CD14-positive monocyte (primary cell): ENCODE data around the gene DLGAP4. TPM values are rescaled to one million over a fixed set of nuclear protein-coding genes. Genes with fewer than 3 reads are reported as not detected.

Source experiments
- DNase-seq, 3 donors: peaks; one replicate each; pipeline ENCODE4 v3.0.0-alpha.2; 2011 to 2022
- H2AFZ ChIP-seq: 2 replicates; pipeline ENCODE4 v1.6.0; 2012; ENCODE audit warnings: mild to moderate bottlenecking, low read depth, low read length, inconsistent platforms; ENCODE audit not compliant: insufficient read depth, poor library complexity, severe bottlenecking
- H3K27ac ChIP-seq, 2 donors: 1 replicate in 1 of 2; 2 replicates in 1 of 2; pipeline ENCODE4 v1.5.1; 2012 to 2013; ENCODE audit warnings: low read length in 2 of 2, control low read depth in 1 of 2, inconsistent platforms in 1 of 2, low read depth in 1 of 2, mild to moderate bottlenecking in 1 of 2
- H3K27me3 ChIP-seq, 2 donors: one replicate each; pipeline versions ENCODE4 v1.6.0 to v1.6.1; 2011 to 2013; ENCODE audit warnings: low read length in 2 of 2; ENCODE audit not compliant: control insufficient read depth in 2 of 2, insufficient read depth in 2 of 2
- H3K36me3 ChIP-seq, 2 donors: replicated peaks in 1 of 2; 1 replicate in 1 of 2; 2 replicates in 1 of 2; pipeline versions ENCODE4 v1.5.1 to v1.6.1; 2012 to 2013; ENCODE audit warnings: low read length in 2 of 2, control low read depth in 1 of 2, inconsistent platforms in 1 of 2, mild to moderate bottlenecking in 1 of 2; ENCODE audit not compliant: insufficient read depth in 2 of 2, control insufficient read depth in 1 of 2
- H3K4me1 ChIP-seq, 2 donors: 1 replicate in 1 of 2; 2 replicates in 1 of 2; pipeline versions ENCODE4 v1.5.1 to v1.6.1; 2012 to 2013; ENCODE audit warnings: low read length in 2 of 2, control low read depth in 1 of 2, inconsistent platforms in 1 of 2, mild to moderate bottlenecking in 1 of 2, moderate library complexity in 1 of 2; ENCODE audit not compliant: insufficient read depth in 2 of 2, control insufficient read depth in 1 of 2
- H3K4me2 ChIP-seq: replicated peaks from 2 replicates; pipeline ENCODE3; 2012; ENCODE audit warnings: low read length, moderate library complexity, mild to moderate bottlenecking; ENCODE audit not compliant: poor library complexity, severe bottlenecking; ENCODE audit errors: extremely low read depth
- H3K4me3 ChIP-seq, 3 experiments: fragments of 200-600 bp in 1 of 3; sonication (generic) in 1 of 3; replicated peaks in 1 of 3; 1 replicate in 2 of 3; 2 replicates in 1 of 3; pipeline ENCODE4 v1.5.1; 2011 to 2013; ENCODE audit warnings: low read length in 3 of 3, mild to moderate bottlenecking in 3 of 3, control low read depth in 2 of 3, low read depth in 2 of 3, inconsistent platforms in 1 of 3, moderate library complexity in 1 of 3
- H3K79me2 ChIP-seq: 2 replicates; pipeline ENCODE4 v1.6.0; 2012; ENCODE audit warnings: mild to moderate bottlenecking, control low read depth, inconsistent platforms, low read length, moderate library complexity; ENCODE audit not compliant: insufficient read depth
- H3K9ac ChIP-seq: 2 replicates; pipeline ENCODE4 v1.6.0; 2017; ENCODE audit warnings: low read length, mild to moderate bottlenecking; ENCODE audit not compliant: insufficient read depth, poor library complexity, severe bottlenecking
- H3K9me3 ChIP-seq, 2 donors: replicated peaks in 1 of 2; 1 replicate in 1 of 2; 2 replicates in 1 of 2; pipeline versions ENCODE4 v1.5.1 to v1.6.1; 2012 to 2013; ENCODE audit warnings: low read length in 2 of 2, control low read depth in 1 of 2; ENCODE audit not compliant: control insufficient read depth in 1 of 2, insufficient read depth in 1 of 2
- H4K20me1 ChIP-seq: 2 replicates; pipeline ENCODE4 v1.6.0; 2012; ENCODE audit warnings: mild to moderate bottlenecking, low read length, control low read depth, moderate library complexity; ENCODE audit not compliant: insufficient read depth
- H3K27ac Mint-ChIP-seq, 7 donors: one replicate each; pipeline ENCODE4 v1.8.0; 2020; ENCODE audit warnings: mild to moderate bottlenecking in 7 of 7, mixed read lengths in 7 of 7, moderate library complexity in 6 of 7, inconsistent platforms in 2 of 7
- H3K27me3 Mint-ChIP-seq, 3 donors: one replicate each; pipeline ENCODE4 v1.8.0; 2021 to 2022; ENCODE audit warnings: low read depth in 3 of 3, mild to moderate bottlenecking in 3 of 3, mixed read lengths in 3 of 3, moderate library complexity in 3 of 3, inconsistent platforms in 1 of 3
- H3K36me3 Mint-ChIP-seq, 2 donors: one replicate each; pipeline ENCODE4 v1.8.0; 2020; ENCODE audit warnings: mixed read lengths in 2 of 2, inconsistent platforms in 1 of 2, mild to moderate bottlenecking in 1 of 2
- H3K4me1 Mint-ChIP-seq: one replicate; pipeline ENCODE4 v1.8.0; 2020; ENCODE audit warnings: mild to moderate bottlenecking, mixed read lengths
- H3K4me3 Mint-ChIP-seq, 2 donors: one replicate each; pipeline ENCODE4 v1.8.0; 2020; ENCODE audit warnings: mild to moderate bottlenecking in 2 of 2, mixed read lengths in 2 of 2, moderate library complexity in 1 of 2
- H3K9me3 Mint-ChIP-seq, 7 donors: one replicate each; pipeline ENCODE4 v1.8.0; 2020 to 2022; ENCODE audit warnings: mixed read lengths in 7 of 7, mild to moderate bottlenecking in 6 of 7, moderate library complexity in 6 of 7, inconsistent platforms in 2 of 7
- WGBS: methylation state at CpG from one replicate; pipeline ENCODE4 v1.1.5; 2013; ENCODE audit warnings: missing lambda C conversion rate; ENCODE audit not compliant: insufficient coverage; 5-methylcytosine and 5-hydroxymethylcytosine counted together
- intact Hi-C, 2 donors: fragments of 100-400 bp; cut with micrococcal nuclease; formaldehyde crosslinking; loops; one replicate each; pipeline versions ENCODE4 v1.15.0 to v1.15.1; 2023
- polyA plus RNA-seq, 3 donors: library from polyadenylated mRNA; depleted of rRNA in 1 of 3; unstranded in 2 of 3; stranded (reverse) in 1 of 3; fragments of 300-500 nt in 2 of 3; fragments of >200 nt in 1 of 3; fragmentation: Illumina TruSeq in 2 of 3; gene quantifications; 1 replicate in 2 of 3; 2 replicates in 1 of 3; pipeline ENCODE4 v1.2.3, GENCODE V29; 2012 to 2021
- TF ChIP-seq, protein P1 (sequence below): fragments of 200-600 bp; IDR thresholded peaks from one replicate; pipeline ENCODE4 v1.8.0; 2022; ENCODE audit warnings: antibody characterized with exemption, mild to moderate bottlenecking

DLGAP4 gene
- polyA plus RNA-seq, 3 donors, result 9.9 to 52.7 (median 17.6) TPM

DNA sequence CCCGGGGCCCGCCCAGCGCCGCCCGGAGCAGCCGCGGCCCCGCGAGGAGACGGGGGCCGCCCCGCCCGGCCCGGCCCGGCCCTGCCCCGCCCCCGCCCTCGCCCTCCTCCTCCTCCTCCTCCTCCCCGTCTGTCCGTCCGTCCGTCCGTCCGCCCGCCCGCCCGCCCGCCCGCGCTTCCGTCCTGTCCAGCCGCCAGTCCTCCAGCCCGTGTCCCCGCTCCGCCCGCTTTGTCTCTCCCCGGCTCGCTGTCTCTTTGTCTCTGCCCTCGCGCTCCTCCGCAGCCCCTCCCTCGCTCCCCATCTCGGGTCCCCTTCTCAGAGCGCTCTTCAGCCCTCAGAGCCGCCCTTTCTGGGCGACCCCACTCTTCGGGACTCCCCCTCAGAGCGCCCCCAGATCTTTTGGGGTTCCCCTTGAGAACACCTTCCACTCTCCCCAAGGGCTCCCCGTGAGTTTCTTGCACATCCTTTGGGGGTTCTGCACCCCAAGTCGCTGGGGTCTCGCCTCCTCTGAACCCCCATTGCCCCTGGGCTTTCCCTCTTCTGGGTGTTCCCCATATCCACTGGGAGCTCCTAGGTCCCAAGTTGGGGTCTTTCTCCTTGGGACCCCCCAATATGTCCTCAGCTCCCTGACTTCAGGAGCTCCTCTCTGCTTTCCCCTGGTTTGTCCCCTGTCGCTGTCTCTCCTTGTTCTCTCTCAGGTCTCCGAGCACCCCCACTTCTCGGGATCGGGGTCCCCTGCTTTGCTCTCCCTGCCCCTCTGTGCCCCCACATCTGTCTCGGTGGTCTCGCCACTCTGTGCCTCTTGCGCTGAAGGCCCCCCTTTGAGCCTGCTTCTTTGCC, 155.7 kb downstream of the DLGAP4 start:
- Histone ChIP-seq H2AFZ (peak overlapping the region; percentile 65), H3K27me3 (no peaks in the 10 kb centered on the region), H3K9ac (peak overlapping the region; percentile 72), H3K36me3 (peaks cover 0 to 2% of the 10 kb centered on the region in 2 donors), H3K9me3 (no peaks in the 10 kb centered on the region), H3K79me2 (peaks cover 38% of the 10 kb centered on the region), H4K20me1 (peaks cover 48% of the 10 kb centered on the region), H3K27ac (peak overlapping the region in 1 of 2 donors; percentile 82), H3K4me1 (peaks cover 36 to 58% of the 10 kb centered on the region in 2 donors), H3K4me2 (peak overlapping the region; percentile 95), H3K4me3 (peak overlapping the region; percentile 67 to 95 (median 69))
- Mint-ChIP-seq H3K9me3 (peaks cover 0 to 3% (median 0%) of the 10 kb centered on the region in 7 donors), H3K27ac (peak overlapping the region; percentile 85 to 94 (median 90)), H3K4me1 (peaks cover 55% of the 10 kb centered on the region), H3K4me3 (peak overlapping the region; percentile 90 to 97), H3K36me3 (peaks cover 8% of the 10 kb centered on the region in 2 donors), H3K27me3 (peaks cover 3 to 11% (median 10%) of the 10 kb centered on the region in 3 donors)
- WGBS, result 2% methylated on average over 31 of the region's 58 CpGs
- TF ChIP-seq, protein P1, sequence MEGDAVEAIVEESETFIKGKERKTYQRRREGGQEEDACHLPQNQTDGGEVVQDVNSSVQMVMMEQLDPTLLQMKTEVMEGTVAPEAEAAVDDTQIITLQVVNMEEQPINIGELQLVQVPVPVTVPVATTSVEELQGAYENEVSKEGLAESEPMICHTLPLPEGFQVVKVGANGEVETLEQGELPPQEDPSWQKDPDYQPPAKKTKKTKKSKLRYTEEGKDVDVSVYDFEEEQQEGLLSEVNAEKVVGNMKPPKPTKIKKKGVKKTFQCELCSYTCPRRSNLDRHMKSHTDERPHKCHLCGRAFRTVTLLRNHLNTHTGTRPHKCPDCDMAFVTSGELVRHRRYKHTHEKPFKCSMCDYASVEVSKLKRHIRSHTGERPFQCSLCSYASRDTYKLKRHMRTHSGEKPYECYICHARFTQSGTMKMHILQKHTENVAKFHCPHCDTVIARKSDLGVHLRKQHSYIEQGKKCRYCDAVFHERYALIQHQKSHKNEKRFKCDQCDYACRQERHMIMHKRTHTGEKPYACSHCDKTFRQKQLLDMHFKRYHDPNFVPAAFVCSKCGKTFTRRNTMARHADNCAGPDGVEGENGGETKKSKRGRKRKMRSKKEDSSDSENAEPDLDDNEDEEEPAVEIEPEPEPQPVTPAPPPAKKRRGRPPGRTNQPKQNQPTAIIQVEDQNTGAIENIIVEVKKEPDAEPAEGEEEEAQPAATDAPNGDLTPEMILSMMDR, result no peak
- intact Hi-C loops, result loop anchor here in 1 of 2 donors (2.0 to 10.0 kb wide), 2 partner anchors 143 to 313 kb away; partner anchors contain the start of genes DSN1 and RAB5IF
- DNase-seq, result peak in 2 of 3 donors; percentile 12 to 29

DNA sequence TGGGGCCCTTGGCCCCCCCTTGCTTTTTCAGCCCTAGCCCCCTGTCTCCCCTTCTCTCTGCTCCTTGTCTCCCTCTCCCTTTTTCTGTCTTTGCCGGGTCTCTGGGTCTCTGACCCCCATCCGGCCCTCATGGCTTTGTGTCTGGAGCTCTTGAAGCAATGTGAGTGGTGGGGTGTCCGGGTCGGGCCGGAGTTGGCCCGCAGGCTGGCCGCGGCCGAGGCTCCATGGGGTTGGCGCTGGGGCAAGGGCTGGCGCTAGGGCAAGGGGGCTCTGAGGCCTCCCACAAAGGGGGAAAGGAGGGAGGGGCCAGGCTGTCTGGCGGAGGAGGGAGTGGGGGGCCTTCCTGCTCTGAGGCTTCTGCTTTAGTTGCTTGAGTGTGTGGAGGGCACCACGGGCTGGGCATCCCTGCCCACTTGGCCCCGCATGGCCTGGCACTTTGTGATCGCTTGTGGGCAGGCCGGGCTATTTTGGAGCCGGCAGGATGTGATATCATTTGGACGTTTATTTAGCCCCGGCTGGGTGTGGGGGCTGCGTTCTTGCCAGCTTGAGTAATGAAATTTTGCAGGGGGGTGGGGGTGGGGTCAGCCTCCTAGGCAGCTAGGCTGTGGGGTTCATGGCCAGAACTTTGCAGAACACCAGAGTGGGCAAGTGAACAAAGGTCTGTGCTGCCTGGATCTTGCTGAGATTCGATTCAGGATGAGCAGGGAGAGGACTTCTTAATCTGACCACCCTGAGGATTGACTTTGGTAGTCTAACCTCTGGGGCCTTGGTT, 156.5 kb downstream of the DLGAP4 start:
- peak overlapping the region; percentile 90 to 97 for H3K4me3 Mint-ChIP-seq

More for the DNA sequence above, 156.5 kb downstream of the DLGAP4 start:
- Mint-ChIP-seq H3K27ac (peak overlapping the region; percentile 82 to 94 (median 89)), H3K36me3 (peaks cover 8 to 13% of the 10 kb centered on the region in 2 donors), H3K4me1 (peaks cover 63% of the 10 kb centered on the region), H3K9me3 (peaks cover 0 to 3% (median 0%) of the 10 kb centered on the region in 7 donors), H3K27me3 (peaks cover 3 to 11% (median 9%) of the 10 kb centered on the region in 3 donors)
- H3K27ac ChIP-seq, result peak overlapping the region in 1 of 2 donors; percentile 82
- H3K4me1 ChIP-seq, result peaks cover 40 to 67% of the 10 kb centered on the region in 2 donors
- H2AFZ ChIP-seq, result peak overlapping the region; percentile 65
- H3K36me3 ChIP-seq, result peaks cover 0 to 2% of the 10 kb centered on the region in 2 donors
- peak overlapping the region; percentile 72 for H3K9ac ChIP-seq
- H3K9me3 ChIP-seq, result no peaks in the 10 kb centered on the region
- TF ChIP-seq, protein P1, result no peak
- no peaks in the 10 kb centered on the region for H3K27me3 ChIP-seq
- peaks cover 45% of the 10 kb centered on the region for H3K79me2 ChIP-seq
- no peak for DNase-seq
- peaks cover 56% of the 10 kb centered on the region for H4K20me1 ChIP-seq
- H3K4me3 ChIP-seq, result peak overlapping the region; percentile 67 to 95 (median 69)
- 3% methylated on average over 18 of the region's 21 CpGs for WGBS
- H3K4me2 ChIP-seq, result peak overlapping the region; percentile 95
- intact Hi-C loops, result loop anchor here in 1 of 2 donors (10.0 kb wide), 1 partner anchor 312 kb away; the partner anchor contains the start of gene DSN1
